GM18870 (cell line): ENCODE measurements around the gene CACNG7.

Experiments
- ATAC-seq: cut with Tn5 transposase; IDR thresholded peaks from one replicate; pipeline ENCODE4 v1.9.1; 2021; ENCODE audit warnings: moderate library complexity; ENCODE audit not compliant: unreplicated experiment

CACNG7 gene

DNA sequence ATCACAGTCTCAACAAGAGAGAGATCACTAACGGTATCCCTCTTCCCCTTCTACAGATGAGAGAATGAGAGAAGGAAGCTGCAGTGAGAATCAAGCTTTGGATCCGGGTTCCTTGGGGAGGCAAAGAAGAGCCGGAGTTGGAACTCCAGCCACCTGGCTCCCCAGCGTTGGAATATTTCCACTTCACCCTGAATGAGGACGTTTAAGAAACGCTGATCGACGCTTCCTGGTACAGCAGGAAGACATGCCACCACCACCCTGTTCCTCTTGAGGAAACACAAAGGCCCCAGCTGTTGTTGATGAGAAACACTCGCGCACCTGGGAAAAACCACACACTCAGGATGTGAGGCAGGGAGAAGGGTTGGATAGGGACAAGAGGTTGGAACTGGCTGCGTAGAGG, 42.4 kb downstream of the CACNG7 start:
- no peak for ATAC-seq

DNA sequence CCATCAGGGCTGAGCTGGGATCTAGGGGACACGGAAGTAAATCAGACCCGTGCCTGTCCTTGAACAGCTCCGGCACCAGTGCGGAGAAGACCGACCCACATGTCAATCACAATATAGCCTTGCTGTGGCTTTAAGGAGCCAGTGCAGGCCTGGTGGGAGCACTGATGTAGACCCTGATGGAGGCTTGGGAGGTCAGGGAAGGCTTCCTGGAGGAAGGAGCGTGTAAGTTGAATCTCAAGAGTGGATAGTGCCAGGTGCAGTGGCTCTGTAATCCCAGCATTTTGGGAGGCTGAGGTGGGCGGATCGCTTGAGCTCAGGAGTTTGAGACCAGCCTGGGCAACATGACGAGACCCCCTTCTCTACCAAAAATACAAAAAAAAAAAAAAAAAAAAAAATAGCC, 42.9 kb downstream of the CACNG7 start:
- no peak for ATAC-seq

DNA sequence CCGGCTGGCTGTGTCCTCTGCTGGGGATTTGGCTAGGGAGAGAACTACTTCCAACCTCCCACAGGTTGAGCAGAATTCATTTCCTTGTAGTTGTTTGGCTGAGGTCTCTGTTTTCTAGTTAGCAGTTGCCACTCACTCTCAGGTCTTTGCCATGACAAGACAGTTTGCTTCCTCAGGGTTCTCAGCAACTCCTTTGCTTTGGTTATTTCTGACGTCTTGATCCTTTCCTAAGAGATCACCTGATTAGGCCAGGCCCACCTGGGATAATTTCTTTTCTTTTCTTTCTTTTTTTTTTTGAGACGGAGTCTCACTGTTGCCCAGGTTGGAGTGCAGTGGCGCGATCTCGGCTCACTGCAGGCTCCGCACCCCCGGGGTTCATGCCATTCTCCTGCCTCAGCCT, 44.3 kb downstream of the CACNG7 start:
- no peak for ATAC-seq

DNA sequence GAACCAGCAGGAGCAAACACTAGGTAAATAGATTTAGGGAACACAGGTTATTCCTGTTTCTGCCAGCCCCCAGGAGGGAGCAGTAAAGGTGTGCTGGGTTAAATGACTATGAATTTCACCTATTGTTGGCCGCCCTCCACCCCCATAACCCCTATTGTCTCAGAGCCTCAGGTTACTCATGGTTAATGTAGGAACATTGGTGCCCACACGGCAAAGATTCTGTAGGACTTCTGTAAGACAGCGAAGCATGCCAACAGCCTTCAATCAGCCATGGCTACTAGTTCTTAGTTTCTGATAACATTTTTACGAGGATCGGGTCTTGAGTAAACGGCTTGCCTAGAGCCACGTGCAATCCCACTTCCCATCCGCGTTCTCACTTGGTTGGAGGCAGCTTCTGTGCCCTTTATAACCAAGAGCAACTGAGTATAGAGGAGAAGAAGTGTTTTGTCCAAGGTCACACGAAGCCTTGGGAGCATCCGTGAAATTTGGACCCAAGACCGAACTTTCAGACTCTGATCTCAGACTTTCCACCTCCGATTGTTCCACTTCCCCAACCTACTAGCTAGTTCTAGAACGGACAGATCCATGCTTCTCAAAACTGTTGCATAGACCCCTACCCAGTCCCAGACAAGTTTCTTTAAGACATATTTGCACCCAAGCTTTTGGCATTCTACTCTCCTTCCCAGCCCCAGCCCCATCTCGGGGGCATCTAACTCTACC, 48.5 kb downstream of the CACNG7 start:
- ATAC-seq: no peak

DNA sequence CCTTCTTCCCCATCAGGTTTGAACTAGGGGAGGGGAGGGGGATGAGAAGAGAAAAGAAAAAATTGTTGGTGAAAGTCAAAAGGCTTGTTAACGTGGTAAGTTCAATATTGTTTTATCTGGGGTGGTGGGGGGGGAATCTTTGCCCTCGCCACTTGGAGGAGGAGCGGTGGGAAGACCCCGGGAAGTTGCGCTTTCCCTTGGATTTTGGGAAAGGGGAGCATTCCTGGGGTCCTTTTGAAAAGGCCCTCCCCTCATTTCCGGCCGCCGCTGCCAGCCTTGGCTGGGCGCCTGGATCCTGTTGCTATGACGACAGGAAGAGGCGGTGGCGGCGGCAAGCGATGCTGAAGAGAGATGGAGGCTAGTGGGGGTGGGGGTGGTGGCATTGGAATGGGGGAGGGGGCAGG, 49.1 kb downstream of the CACNG7 start:
- ATAC-seq: no peak

DNA sequence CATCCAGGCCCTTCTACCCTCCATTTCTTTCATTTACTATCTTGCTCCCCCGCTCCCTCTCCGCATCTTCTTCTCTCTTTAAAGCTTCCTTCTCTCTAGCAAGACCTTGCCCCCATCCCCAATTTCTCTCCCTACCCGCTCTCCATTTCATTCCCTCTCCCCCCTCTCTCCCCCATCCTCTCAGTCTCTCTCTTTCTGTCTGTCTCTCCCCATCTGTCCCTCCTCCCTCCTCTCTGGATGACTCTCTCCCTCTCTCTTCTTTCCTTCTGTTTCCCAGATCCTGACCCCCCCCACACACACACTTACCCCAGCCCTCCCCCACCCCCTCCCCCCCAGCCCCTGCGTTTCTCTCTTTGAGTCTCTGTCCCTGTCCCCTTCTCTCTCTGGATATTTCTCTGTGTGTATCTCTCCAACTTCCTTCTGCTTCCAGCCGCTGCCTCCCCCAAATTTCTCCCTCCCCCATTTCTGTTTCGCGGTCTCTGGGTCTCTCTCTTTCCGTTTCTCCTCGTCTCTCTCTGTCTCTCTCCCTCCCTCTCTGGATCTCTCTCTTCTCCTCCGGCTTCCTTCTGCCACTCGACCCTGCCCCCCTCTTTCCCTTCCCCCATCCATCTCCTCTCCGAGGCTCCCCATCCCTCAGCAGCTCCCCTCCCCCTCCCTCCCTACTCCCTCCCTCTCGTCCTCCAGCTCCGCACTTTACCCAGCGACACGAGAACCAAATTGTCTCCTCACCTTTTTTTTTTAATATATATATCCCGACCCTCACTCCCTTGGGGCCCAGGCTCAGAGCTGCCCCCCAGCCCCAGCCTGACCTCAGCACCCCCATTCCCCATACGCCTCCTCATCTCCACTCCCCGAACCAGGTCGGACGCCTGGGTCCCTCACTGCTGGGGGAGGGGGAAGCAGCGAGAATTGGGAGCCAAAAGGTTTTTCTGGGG, 50.0 kb downstream of the CACNG7 start:
- ATAC-seq: no peak

DNA sequence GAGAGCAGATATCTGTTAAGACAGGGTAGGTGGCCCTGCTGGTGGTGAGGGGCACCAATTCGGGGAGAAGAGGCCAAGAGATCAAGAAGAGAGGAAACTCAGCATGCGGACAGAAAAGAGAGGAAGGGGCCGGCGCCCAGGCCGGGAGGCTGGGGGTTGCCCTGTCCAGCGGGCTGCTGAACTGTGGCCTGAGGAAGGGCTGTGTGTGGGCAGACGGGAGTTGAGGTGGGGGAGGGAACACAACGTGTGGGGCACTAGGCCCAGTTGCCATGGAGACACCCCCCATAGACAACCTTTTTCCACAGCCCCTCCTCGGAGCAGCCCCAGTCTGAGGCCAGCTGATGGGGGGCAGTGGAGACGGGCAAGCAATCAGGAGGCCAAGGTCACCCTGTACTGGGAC, 51.1 kb downstream of the CACNG7 start:
- ATAC-seq: no peak

DNA sequence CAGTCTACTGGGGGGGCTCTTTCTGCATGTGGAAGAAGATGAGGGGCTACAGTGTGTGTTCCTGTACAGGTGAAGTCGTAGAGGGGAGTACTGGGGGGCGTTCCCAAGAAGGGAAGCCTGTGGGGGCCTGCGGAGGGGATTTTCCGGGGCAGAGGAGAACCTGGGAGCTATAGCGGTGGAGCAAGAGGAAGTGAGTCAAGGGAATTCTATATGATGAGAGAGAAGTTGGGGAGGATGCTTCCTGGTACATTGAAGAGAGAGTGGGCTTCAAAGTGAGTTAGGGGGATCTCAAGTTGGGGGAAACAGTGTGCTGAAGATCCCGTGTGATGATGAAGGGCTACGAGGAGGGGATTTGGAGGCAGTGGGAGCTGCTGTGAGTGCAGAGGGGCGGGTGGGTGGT, 51.8 kb downstream of the CACNG7 start:
- no peak for ATAC-seq

DNA sequence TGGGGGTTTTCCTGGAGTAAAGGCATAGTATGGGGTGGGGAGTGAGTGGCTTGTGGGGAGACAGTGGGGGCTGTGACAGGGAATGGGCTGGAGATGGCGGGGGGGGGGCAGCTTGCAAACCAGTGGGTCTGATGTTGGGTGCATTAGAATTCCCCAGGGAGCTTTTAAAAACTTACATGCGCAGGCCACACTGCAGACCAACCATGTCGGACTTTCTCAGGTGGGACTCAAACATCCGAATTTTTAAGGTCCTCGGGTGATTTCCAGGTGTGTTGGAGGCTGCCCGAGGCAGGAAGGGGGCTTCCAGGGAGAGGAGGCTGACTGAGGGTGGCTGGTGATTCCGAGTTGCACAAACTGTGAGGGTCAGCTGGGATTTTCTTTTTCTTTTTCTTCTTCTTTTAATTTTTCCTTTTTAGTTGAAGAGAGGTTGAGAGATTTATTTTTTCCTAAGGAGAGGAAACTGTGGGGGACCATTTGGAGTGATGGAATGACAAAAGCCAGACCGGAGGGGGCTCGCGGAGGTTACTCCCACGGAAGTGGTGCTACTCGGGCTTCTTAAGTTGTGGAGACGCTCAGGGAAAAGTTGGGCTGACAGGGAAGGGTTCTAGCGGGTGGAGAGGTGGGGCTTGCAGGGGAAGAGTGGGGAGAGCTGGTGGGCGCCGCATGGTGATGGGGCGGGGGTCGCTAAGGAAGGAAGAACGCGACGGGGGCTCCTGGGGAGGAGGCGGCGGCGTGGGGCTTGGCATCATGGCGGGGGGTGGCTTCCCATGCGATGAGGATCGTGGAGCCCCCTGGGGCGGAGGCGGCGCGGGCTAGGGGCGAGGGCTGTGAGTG, 52.7 kb downstream of the CACNG7 start:
- ATAC-seq: no peak

DNA sequence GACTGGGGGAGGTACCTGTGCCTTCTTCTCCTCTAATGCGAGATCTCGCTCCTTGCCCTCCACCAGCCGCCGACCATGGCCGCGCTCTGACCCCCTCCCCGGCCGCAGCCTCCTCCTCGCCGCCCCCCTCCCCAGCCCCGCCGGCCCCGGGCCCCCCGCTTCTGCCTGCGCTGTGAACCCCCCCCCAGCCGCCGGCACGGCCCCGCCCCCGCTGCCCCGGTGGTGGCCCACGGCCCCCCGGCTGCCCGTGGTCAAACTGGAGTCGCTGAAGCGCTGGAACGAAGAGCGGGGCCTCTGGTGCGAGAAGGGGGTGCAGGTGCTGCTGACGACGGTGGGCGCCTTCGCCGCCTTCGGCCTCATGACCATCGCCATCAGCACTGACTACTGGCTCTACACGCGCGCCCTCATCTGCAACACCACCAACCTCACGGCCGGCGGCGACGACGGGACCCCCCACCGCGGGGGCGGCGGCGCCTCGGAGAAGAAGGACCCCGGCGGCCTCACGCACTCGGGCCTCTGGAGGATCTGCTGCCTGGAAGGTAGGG, 53.9 kb downstream of the CACNG7 start, which contains the start of gene CACNG8:
Gene CACNG8, plus strand, starts transcription at position 51 of the 545 bp plus-strand sequence.
- ATAC-seq: no peak

DNA sequence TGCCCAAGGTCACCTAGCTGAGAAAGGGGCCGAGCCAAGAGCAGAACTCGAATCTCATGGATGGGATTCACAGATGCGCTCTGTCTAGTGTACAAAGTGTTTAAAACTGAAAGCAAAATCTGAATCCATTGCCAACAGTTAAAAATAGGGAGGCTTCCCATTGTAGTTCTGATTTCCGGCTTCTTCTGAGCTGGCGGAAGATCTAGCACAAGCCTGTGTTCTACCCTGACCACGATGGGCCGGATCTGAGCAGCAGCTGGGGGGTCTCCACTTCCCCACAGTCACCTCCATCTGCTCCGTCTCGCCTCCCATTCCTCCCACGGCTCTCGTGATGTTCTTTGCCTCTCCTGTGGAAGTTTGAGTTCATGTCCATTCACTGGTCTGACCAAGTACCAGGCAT, 56.0 kb downstream of the CACNG7 start:
- ATAC-seq: no peak

DNA sequence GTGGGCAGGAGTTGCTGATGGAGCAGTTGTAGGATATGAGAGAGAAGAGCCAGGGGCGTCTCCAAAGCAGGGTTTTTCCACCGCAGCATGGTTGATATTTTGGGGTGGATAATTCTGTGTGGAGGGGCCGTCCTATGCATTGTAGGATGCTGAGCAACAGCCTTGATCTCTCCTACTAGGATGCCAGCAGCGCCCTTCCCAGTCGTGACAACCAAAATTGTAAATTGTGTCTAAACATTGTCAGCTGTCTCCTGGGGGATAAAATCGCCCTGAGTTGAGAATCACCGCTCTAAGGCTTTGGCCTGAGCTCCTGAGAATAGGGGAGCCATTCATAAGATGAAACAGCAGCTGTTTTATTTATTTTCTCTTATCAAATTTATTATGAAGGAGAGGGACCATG, 57.9 kb downstream of the CACNG7 start:
- ATAC-seq: no peak

DNA sequence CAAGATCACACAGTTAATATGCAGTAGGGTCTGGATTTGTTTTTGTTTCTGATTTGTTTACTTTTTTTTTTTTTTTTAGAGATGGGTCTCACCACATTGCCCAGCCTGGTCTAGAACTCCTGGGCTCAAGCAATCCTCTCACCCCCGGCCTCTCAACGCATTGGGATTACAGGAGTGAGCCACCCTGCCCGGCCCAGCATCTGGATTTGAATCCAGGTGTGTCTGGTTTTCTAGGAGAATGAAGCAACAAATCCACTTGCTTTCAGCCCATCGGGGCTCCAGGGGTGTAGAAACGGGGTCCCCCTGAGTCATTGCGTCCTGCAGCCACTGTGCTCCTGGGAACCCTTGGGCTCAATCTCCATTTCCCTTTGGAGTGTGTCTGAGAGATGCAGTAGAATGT, 60.3 kb downstream of the CACNG7 start:
- ATAC-seq: no peak

DNA sequence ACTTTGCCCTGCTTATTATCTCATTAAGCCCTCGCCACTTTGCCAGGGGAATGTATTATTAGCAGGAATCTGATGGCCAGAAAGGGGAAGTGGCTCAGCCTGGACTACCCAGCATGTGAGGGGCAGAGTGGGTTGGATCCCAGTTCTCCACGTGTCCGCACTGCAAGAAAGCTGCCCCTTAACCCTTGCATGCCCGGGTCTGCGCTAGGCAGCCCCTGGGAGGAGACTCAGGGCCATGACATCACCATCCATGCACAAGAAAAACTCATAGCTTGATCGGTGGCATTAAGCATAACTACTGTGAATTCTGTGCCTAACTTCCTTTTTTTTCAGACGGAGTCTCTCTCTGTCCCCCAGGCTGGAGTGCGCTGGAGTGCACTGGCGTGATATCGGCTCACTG, 62.6 kb downstream of the CACNG7 start:
- ATAC-seq: no peak

DNA sequence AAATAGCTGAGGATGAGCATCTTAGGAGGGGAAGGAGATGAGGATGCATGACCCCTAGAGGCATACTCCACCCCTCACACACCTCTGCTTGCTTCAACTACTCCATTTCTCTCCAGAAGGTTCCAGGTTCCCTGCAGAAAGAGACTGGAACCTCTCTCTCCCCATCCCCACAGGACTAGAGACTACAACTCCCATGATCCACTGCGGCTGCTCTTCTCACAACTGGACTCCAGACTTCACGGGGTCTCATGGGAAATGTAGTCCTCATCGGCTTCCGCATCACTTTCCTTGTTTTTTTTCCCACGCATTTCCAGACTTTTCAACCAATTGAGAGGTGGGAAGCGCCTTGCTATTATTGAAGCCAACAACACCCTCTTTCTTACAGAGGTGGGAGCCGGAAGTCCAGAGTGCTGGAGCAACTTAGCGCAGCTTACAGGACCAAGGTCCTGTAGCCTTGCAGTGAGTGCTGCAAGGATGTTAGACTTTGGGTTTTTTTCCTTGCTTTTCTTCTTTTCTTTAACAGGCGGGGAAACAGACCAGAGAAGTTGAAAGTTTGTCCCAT, 68.4 kb downstream of the CACNG7 start:
- no peak for ATAC-seq

DNA sequence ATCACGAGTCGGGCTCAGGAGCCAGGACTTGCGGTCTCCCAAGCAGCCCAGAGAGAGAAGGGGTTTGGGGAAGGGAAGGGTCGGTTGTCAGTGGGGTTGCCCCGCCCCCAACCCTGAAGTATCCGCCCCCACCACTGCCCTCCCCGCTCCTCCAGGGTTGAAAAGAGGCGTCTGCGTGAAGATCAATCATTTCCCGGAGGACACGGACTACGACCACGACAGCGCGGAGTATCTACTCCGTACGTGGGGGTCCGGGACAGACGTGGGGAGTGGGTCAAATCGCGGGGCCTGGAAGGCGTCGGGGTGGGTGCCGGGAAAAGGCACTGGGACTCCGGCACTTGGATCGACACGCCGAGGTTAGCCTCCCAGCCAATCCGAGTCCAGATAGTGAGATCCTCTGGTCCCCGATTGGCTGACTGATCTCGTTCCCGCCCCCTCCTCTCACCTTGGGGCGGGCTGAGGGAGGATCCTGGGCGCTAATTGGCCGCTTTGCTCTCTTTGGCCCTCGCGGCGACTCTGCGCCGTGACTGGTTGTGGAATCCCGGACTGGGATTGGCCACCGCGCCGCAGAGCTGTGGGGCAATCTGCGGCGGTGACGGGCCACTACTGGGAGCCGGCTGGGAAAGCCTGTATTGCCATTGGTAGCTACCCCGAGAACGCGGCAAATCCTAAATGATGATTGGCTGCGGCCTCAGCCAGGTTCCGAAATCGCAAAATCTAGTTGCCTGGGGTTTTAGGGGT, 69.1 kb downstream of the CACNG7 start:
- no peak for ATAC-seq

DNA sequence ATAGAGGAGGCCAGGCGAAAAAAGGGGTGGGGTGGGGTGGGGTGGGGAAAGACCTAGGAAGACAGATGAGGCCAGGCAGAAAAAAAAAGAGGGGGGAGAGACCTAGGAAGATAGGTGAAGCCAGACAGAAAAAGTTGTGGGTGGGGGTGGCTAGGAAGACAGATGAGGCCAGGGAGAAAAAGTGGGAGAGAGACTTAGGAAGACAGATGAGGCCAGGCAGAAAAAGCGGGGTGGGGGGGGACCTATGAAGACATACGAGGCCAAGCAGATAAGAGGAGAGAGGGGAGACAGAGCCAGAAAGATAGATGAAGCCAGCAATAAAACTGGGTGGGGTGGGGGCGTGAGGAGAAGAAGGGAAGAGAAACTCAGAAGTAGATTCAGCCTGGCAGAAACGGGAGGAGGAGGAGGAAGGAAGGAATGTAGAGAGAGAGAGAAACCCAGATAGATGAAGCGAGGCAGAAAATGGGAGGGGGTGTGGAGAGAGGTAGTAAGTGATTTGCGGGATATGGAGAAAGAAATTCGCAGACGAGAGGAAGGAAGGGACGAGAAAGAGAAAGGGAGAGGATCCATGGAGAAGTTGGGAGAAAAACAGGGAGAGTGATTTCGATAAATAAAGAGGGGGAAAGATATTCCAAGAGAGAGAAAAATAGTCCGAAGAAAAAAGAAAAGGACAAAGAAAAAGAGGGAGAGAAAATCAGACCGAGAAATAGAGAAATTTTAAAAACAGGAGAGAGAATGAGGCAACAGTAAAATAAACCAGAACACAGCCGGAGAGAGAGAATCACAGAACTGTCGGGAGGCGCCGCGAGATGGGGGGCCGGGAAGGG, 70.1 kb downstream of the CACNG7 start:
- no peak for ATAC-seq

DNA sequence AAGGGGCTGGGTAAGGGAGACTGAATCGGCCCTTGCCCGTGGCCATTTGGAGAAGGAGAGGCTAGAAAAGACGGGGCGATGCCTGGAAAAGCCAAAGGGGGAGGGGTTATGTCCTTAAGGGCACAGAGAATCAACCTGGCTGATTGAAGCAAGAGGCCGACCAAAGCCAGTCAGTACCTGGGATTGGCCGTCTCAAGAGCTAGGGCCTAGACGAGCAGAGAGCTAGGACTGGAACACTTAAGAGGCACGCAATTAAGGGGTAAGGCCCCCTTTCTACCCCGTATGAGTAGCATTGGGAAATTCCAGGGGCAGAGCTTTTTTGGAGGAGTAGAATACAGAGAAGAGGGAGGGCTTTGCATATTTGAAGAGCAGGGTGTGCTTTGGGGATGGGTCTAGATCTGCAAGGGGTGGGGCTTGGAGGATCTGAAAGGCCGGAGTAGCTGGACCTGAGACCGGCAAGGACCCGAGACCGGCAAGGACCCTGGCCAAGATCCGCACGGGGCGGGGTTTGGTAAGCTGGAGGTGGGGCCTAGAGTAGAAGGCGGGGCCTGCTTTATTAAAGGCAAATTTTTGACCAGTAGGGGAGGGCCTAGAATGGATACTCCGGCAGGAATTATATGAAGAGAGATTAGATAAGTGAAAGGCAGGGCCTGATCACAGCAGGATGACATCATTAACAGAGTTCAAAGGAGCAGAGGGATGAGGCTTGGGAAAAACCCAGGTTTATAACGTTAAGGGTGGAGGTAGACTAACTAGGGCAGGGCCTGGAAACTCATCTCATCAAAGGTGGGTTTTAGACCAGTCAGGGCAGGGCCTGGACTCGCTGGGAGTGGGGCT, 71.7 kb downstream of the CACNG7 start:
- ATAC-seq: no peak
